ENCODE results near the gene TEX26.

The TEX26 gene

GRCh38 chr13:30932481-30933353, at the start of gene TEX26:
TSS of gene TEX26 (plus strand) at chr13:30932656. CDS start at chr13:30932716, 60 bp downstream.
- DNase-seq (ENCODE audit: low read depth in 2 of 2): no peak

DNA sequence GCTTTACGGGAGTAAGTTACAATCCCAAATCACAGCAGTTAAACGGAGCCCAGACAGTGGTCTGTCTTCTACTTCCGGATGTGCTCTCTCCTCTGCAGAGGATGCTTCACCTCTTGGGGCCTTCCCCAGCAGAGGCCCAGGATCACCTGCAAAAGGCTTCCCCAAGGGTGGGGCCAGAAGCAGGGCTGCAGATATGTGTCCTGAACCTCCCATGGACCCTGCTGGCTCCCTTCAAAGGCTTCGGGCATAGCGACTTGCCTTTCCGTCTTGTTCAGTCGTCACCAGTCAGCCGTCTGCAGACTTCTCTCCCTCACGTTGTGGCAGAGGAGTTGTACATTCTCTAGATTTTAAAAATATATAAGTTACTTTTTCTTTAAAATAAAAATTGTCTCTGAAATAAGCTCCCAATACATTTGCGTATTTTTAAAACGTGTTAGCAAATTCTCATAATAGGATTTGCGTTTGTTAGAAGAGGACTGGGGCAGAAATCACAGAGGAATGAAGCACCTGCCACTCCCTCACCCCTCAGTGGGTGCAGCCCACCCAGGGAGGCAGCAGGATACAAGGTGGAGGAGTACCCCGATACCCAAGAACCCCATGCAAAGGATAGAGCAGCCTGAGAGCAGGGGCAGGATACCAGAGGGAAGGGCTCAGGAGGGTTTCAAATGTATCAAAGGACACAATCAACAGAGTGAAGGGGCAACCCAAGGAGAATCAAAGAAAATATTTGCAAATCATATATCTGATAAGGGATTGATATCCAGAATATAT, 49.3 kb upstream of the TEX26 start:
- no peak for DNase-seq (ENCODE audit: low read depth in 2 of 2)

GRCh38 chr13:30884543-30884942, 47.9 kb upstream of the TEX26 start:
- no peak for DNase-seq (ENCODE audit: low read depth in 2 of 2)

DNA sequence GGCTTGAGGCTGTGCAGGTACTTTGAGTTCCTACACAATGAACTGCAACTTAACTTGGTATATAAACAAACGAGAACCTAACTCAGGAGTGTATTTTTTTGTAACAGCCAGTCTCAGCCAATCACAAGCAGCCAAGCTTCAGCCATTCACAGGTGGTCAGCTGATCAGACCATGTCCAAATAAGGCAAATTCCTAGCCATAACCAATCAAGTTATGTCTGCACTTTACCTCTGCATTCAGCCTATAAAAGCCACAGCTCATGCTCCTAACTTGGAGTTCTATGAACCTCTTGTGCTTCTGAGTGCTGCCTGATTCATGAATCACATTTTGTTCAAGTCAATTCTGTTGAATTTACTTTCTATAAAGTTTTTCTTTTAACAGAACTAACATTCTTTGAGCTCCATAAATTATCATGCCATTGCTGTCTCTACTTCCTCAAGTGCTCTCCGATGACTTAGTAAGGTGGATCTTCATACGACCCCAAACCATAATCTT, 43.2 kb upstream of the TEX26 start:
- no peak for DNase-seq (ENCODE audit: low read depth in 2 of 2)

GRCh38 chr13:30892966-30893365, 39.5 kb upstream of the TEX26 start:
- DNase-seq (ENCODE audit: low read depth in 2 of 2): no peak

GRCh38 chr13:30895773-30896172, 36.7 kb upstream of the TEX26 start:
- peak; percentile 79 to 82 for DNase-seq (ENCODE audit: low read depth in 2 of 2)

GRCh38 chr13:30898070-30898469, 34.4 kb upstream of the TEX26 start:
- no peak for DNase-seq (ENCODE audit: low read depth in 2 of 2)

- DNase-seq (ENCODE audit: low read depth in 2 of 2): peak; percentile 57 to 73
These were observed 33.7 kb upstream of the TEX26 start for GRCh38 chr13:30898678-30899241.

DNA sequence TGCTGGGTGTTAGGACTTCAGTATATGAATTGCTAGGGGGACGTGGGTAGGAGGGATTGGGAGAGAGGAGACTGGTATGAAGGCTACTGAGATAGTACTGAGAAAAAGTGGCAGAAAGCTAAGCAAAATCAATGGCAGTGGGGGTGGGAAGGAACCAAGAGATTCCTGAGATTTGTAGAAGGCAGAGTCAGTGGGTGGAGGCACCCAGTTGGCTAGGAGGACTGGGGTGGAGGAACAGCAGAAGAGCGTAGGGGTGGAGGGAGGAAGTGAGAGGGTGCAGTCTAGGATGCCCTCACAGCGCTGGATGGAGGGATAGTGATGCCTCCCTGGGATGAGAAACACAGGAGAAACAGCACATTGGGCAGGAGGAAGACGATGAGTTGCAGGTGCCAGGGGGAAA, 32.0 kb upstream of the TEX26 start:
- DNase-seq (ENCODE audit: low read depth in 2 of 2): no peak

GRCh38 chr13:30900952-30901749, 31.3 kb upstream of the TEX26 start:
- no peak for DNase-seq (ENCODE audit: low read depth in 2 of 2)

GRCh38 chr13:30904043-30904442, 28.4 kb upstream of the TEX26 start:
- no peak for DNase-seq (ENCODE audit: low read depth in 2 of 2)

- peak in 1 of 2 experiments; percentile 17 for DNase-seq (ENCODE audit: low read depth in 2 of 2)
These were observed 26.5 kb upstream of the TEX26 start, which contains the start of gene MEDAG for GRCh38 chr13:30905932-30906383. TSS of gene MEDAG (plus strand) at chr13:30906271. CDS start at chr13:30906516, 245 bp downstream.

GRCh38 chr13:30906411-30907051, 25.9 kb upstream of the TEX26 start:
- DNase-seq (ENCODE audit: low read depth in 2 of 2): no peak

- no peak for DNase-seq (ENCODE audit: low read depth in 2 of 2)
These were observed 25.2 kb upstream of the TEX26 start for GRCh38 chr13:30907121-30907861.

- DNase-seq (ENCODE audit: low read depth in 2 of 2): peak in 1 of 2 experiments; percentile 19
These were observed 24.0 kb upstream of the TEX26 start for GRCh38 chr13:30908416-30908980.

GRCh38 chr13:30910676-30911075, 21.8 kb upstream of the TEX26 start:
- no peak for DNase-seq (ENCODE audit: low read depth in 2 of 2)

- no peak for DNase-seq (ENCODE audit: low read depth in 2 of 2)
These were observed 16.5 kb upstream of the TEX26 start for GRCh38 chr13:30915691-30916541.

GRCh38 chr13:30916991-30917390, 15.5 kb upstream of the TEX26 start:
- no peak for DNase-seq (ENCODE audit: low read depth in 2 of 2)

All from fibroblast of skin of left biceps (primary cell).